Measurements from ENCODE around the gene CORO1C.

CORO1C gene

GRCh38 chr12:108724890-108725151 lies 6.5 kb downstream of the CORO1C start:
- DNase-seq (ENCODE audit: low read depth) = no peak

- DNase-seq (ENCODE audit: low read depth) = no peak
Measured at GRCh38 chr12:108724054-108724889, 7.0 kb downstream of the CORO1C start.

- DNase-seq (ENCODE audit: low read depth) = no peak
Measured at GRCh38 chr12:108722992-108723766, 8.1 kb downstream of the CORO1C start.

GRCh38 chr12:108722463-108722862 lies 8.9 kb downstream of the CORO1C start:
- no peak for DNase-seq (ENCODE audit: low read depth)

GRCh38 chr12:108721824-108722223 lies 9.5 kb downstream of the CORO1C start:
- DNase-seq (ENCODE audit: low read depth) = no peak

GRCh38 chr12:108720757-108721514 lies 10.4 kb downstream of the CORO1C start:
- DNase-seq (ENCODE audit: low read depth) = no peak

- no peak for DNase-seq (ENCODE audit: low read depth)
Measured at GRCh38 chr12:108717243-108717642, 14.1 kb downstream of the CORO1C start.

GRCh38 chr12:108714866-108715265 lies 16.5 kb downstream of the CORO1C start:
- DNase-seq (ENCODE audit: low read depth) = no peak

GRCh38 chr12:108713471-108713870 lies 17.8 kb downstream of the CORO1C start:
- no peak for DNase-seq (ENCODE audit: low read depth)

- DNase-seq (ENCODE audit: low read depth) = no peak
Measured at GRCh38 chr12:108712925-108713203, 18.5 kb downstream of the CORO1C start.

GRCh38 chr12:108712165-108712924 lies 19.0 kb downstream of the CORO1C start:
- no peak for DNase-seq (ENCODE audit: low read depth)

- no peak for DNase-seq (ENCODE audit: low read depth)
Measured at GRCh38 chr12:108711489-108712164, 19.7 kb downstream of the CORO1C start.

- DNase-seq (ENCODE audit: low read depth) = no peak
Measured at GRCh38 chr12:108709697-108710096, 21.6 kb downstream of the CORO1C start.

GRCh38 chr12:108704527-108704926 lies 26.8 kb downstream of the CORO1C start:
- no peak for DNase-seq (ENCODE audit: low read depth)

GRCh38 chr12:108702595-108703320 lies 28.6 kb downstream of the CORO1C start:
- DNase-seq (ENCODE audit: low read depth) = no peak

GRCh38 chr12:108701779-108702441 lies 29.4 kb downstream of the CORO1C start:
- DNase-seq (ENCODE audit: low read depth) = no peak

- no peak for DNase-seq (ENCODE audit: low read depth)
Measured at GRCh38 chr12:108700833-108701541, 30.3 kb downstream of the CORO1C start.

GRCh38 chr12:108699955-108700563 lies 31.3 kb downstream of the CORO1C start:
- no peak for DNase-seq (ENCODE audit: low read depth)

GRCh38 chr12:108697905-108698304 lies 33.4 kb downstream of the CORO1C start:
- DNase-seq (ENCODE audit: low read depth) = no peak

- no peak for DNase-seq (ENCODE audit: low read depth)
Measured at GRCh38 chr12:108696996-108697290, 34.4 kb downstream of the CORO1C start.
